Sigmoid colon (tissue), 3 donors: ENCODE results near the gene POLK.

Source experiments
- POLR2A ChIP-seq, 2 donors: fragments of 450-650 bp; IDR thresholded peaks; one replicate each; pipeline ENCODE4 v1.6.1; 2016; ENCODE audit warnings: antibody characterized with exemption in 2 of 2, mild to moderate bottlenecking in 2 of 2, moderate library complexity in 2 of 2
- TF ChIP-seq, protein P1 (sequence below), 4 experiments: fragments of 450-650 bp in 3 of 4; fragments of 200-600 bp in 1 of 4; IDR thresholded peaks; one replicate each; pipeline ENCODE4 v1.5.1; 2016 to 2019; ENCODE audit warnings: antibody characterized with exemption in 4 of 4, mild to moderate bottlenecking in 3 of 4, moderate library complexity in 2 of 4

DNA sequence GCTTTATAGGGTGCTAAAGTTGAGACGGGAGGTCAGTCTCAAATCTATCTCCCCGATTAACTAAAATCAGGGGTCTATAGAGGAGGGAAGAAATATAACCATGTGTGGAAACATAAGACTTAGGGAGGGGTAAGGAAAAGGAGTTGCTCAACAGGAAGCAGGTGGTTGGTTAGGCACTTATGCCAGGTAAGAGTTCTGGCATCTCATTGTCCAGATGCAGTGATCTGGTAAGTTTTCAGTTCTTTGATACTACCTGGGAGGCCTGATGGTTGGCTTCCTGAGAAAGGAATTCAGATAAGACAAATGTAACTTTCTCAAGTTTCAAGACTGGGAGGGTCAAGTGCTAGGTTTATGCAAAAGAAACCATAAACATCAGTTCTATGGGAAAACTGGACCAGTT is 48.0 kb upstream of the POLK start:
- TF ChIP-seq, protein P1, sequence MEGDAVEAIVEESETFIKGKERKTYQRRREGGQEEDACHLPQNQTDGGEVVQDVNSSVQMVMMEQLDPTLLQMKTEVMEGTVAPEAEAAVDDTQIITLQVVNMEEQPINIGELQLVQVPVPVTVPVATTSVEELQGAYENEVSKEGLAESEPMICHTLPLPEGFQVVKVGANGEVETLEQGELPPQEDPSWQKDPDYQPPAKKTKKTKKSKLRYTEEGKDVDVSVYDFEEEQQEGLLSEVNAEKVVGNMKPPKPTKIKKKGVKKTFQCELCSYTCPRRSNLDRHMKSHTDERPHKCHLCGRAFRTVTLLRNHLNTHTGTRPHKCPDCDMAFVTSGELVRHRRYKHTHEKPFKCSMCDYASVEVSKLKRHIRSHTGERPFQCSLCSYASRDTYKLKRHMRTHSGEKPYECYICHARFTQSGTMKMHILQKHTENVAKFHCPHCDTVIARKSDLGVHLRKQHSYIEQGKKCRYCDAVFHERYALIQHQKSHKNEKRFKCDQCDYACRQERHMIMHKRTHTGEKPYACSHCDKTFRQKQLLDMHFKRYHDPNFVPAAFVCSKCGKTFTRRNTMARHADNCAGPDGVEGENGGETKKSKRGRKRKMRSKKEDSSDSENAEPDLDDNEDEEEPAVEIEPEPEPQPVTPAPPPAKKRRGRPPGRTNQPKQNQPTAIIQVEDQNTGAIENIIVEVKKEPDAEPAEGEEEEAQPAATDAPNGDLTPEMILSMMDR (IDR thresholded peaks at IDR 0.05), result no peak
- TF ChIP-seq POLR2A (IDR thresholded peaks at IDR 0.05), result no peak
